HL-60 (cell line): ENCODE measurements around the gene PIGK.

Experiments used
- DNase-seq, 2 experiments: peaks; one replicate each; pipeline ENCODE4 v3.0.0-alpha.2; 2010 to 2020; ENCODE audit warnings: low read depth in 1 of 2, low spot score in 1 of 2
- H3K27ac ChIP-seq: fragments of 250-450 bp; sonication (Bioruptor Pico); replicated peaks from 2 replicates; pipeline ENCODE4 v1.5.1; 2020; ENCODE audit warnings: mild to moderate bottlenecking, moderate library complexity
- H3K27me3 ChIP-seq: fragments of 250-450 bp; sonication (Bioruptor Pico); 2 replicates; pipeline ENCODE4 v1.5.1; 2021; ENCODE audit warnings: mild to moderate bottlenecking, moderate library complexity; ENCODE audit not compliant: insufficient read depth, poor library complexity, severe bottlenecking
- H3K4me3 ChIP-seq: replicated peaks from 2 replicates; pipeline ENCODE4 v1.5.1; 2011; ENCODE audit warnings: mild to moderate bottlenecking, control low read depth, low read length; ENCODE audit not compliant: insufficient read depth
- GABPA ChIP-seq: IDR thresholded peaks from 2 replicates; pipeline ENCODE4 v1.6.1; 2012; ENCODE audit warnings: low read depth
- POLR2AphosphoS5 ChIP-seq: IDR thresholded peaks from 2 replicates; pipeline ENCODE4 v1.6.1; 2012; ENCODE audit warnings: low read depth
- REST ChIP-seq: IDR thresholded peaks from 2 replicates; pipeline ENCODE4 v1.6.1; 2012; ENCODE audit warnings: low read depth; ENCODE audit not compliant: insufficient replicate concordance
- SPI1 ChIP-seq: IDR thresholded peaks from 2 replicates; pipeline ENCODE4 v1.6.1; 2012; ENCODE audit warnings: low read depth, mild to moderate bottlenecking, borderline replicate concordance
- TF ChIP-seq, protein P1 (sequence below): IDR thresholded peaks from one replicate; pipeline ENCODE4 v1.5.1; 2011; ENCODE audit warnings: low read length, control low read depth, inconsistent platforms; ENCODE audit not compliant: insufficient read depth

The PIGK gene

GRCh38 chr1:77089756-77090155, 129.5 kb downstream of the PIGK start:
- Histone ChIP-seq H3K4me3 (no peak overlapping the region), H3K27ac (no peak overlapping the region), H3K27me3 (no peaks in the 10 kb centered on the region)
- no peak for DNase-seq
- TF ChIP-seq, protein P1, sequence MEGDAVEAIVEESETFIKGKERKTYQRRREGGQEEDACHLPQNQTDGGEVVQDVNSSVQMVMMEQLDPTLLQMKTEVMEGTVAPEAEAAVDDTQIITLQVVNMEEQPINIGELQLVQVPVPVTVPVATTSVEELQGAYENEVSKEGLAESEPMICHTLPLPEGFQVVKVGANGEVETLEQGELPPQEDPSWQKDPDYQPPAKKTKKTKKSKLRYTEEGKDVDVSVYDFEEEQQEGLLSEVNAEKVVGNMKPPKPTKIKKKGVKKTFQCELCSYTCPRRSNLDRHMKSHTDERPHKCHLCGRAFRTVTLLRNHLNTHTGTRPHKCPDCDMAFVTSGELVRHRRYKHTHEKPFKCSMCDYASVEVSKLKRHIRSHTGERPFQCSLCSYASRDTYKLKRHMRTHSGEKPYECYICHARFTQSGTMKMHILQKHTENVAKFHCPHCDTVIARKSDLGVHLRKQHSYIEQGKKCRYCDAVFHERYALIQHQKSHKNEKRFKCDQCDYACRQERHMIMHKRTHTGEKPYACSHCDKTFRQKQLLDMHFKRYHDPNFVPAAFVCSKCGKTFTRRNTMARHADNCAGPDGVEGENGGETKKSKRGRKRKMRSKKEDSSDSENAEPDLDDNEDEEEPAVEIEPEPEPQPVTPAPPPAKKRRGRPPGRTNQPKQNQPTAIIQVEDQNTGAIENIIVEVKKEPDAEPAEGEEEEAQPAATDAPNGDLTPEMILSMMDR = no peak
- TF ChIP-seq SPI1 (no peak), POLR2AphosphoS5 (no peak), GABPA (no peak)

DNA sequence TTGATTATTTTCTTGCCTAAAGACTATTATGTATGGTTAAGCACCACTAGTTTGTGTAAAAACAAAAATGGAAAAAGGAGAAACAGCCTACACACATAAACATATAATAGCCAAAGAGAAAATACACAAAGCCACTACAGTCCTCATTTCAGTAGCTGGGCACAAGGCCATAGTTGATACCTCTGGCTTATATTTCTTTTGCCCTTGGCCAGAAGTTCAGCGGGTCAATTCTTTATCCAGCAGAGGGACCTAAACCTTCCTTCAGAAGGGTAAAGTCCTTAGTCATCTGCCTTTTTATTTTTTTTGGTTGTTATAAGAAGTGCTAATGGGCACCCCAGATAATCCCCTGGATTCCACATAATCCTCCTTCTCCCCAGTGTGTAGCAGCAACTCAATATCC, 134.1 kb downstream of the PIGK start:
- H3K27me3 ChIP-seq = no peaks in the 10 kb centered on the region
- no peak for DNase-seq
- TF ChIP-seq POLR2AphosphoS5 = no peak
- no peak for TF ChIP-seq REST
- TF ChIP-seq, protein P1 = no peak
- no peak for TF ChIP-seq GABPA
- no peak for TF ChIP-seq SPI1
- no peak overlapping the region for H3K27ac ChIP-seq
- no peak overlapping the region for H3K4me3 ChIP-seq

- no peak for TF ChIP-seq GABPA
- H3K4me3 ChIP-seq = no peak overlapping the region
- DNase-seq = no peak
Measured at GRCh38 chr1:77084457-77084856, 134.8 kb downstream of the PIGK start.

DNA sequence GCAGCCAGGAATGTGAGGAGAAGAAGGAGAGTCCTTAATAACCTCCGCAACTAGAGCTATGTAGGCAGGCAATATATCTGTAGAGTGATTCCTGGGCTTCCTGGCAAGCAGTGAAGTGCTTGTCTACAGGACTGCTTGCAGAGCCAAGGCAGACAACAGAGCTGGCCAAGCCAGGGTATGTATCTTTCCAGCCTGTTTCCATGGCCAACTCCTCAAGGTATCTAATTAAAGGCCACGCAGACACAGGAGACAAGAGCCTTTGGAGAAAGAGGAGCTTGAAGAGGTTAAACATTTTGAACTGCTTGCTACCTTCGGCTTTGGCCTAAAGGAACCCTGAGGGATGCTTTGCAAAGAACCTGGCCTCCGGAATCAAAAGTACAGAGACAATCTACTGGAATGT, 137.4 kb downstream of the PIGK start:
- H3K27me3 ChIP-seq = no peaks in the 10 kb centered on the region
- no peak for DNase-seq
- no peak overlapping the region for H3K4me3 ChIP-seq
- TF ChIP-seq SPI1 (no peak), GABPA (no peak), POLR2AphosphoS5 (no peak), REST (no peak)
- TF ChIP-seq, protein P1 = no peak
- no peak overlapping the region for H3K27ac ChIP-seq

More at GRCh38 chr1:77084457-77084856, 134.8 kb downstream of the PIGK start:
- Histone ChIP-seq H3K27ac (no peak overlapping the region), H3K27me3 (no peaks in the 10 kb centered on the region)
